Gastroesophageal sphincter (tissue), 3 donors: Measurements from ENCODE around the gene LRRC47.

Experiments
- EP300 ChIP-seq: sonication (generic); formaldehyde crosslinking; IDR thresholded peaks from one replicate; pipeline ENCODE4 v1.6.1; 2017; ENCODE audit warnings: antibody characterized with exemption, mild to moderate bottlenecking
- POLR2A ChIP-seq, 2 donors: fragments of 450-650 bp; IDR thresholded peaks; one replicate each; pipeline ENCODE4 v1.6.1; 2017; ENCODE audit warnings: antibody characterized with exemption in 2 of 2, mild to moderate bottlenecking in 2 of 2, moderate library complexity in 1 of 2
- POLR2AphosphoS5 ChIP-seq: sonication (generic); formaldehyde crosslinking; IDR thresholded peaks from one replicate; pipeline ENCODE4 v1.6.1; 2017; ENCODE audit warnings: antibody characterized with exemption
- TF ChIP-seq, protein P1 (sequence below), 4 experiments: fragments of 200-600 bp in 2 of 4; fragments of 450-650 bp in 2 of 4; sonication (generic) in 1 of 4; IDR thresholded peaks; one replicate each; pipeline ENCODE4 v1.5.1; 2017 to 2019; ENCODE audit warnings: antibody characterized with exemption in 4 of 4, mild to moderate bottlenecking in 2 of 4, moderate library complexity in 2 of 4

DNA sequence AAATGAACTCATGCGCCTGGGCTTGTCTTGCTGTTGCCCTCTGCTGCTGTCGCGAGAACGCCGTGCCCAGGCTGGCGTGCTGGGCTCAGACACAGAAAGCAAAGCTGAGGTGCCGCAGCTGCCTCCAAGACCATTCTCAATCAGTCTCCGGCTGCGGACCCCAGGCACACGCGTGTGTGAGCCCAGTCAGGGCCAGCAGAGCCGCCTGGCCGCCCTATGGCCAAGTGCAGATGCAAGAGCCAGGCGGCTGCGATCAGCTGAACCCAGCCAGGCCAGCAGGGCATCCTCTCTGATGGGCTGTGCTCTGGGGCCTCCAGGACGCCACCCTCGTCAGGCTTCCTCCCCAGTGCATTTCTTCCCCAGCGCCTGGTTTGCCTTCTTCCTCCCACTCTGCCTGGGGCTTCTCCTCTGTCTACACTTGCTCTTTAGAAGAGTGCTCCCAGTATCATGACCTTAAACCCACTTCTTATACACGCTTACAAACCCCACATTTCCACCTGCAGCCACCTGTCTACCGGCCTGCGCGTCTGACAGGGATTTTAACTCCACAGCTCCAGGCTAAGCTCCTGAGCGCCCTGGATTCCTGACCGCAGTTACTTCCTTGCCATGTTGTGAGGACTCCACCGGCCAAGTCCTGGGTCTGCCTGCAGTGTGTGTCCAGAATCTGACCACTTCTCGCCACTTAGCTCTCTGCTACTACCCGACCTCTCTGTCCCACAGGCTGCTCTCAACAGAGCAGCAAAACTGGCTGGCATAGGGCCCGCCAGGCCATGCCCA lies 21.7 kb upstream of the LRRC47 start:
- TF ChIP-seq, protein P1, sequence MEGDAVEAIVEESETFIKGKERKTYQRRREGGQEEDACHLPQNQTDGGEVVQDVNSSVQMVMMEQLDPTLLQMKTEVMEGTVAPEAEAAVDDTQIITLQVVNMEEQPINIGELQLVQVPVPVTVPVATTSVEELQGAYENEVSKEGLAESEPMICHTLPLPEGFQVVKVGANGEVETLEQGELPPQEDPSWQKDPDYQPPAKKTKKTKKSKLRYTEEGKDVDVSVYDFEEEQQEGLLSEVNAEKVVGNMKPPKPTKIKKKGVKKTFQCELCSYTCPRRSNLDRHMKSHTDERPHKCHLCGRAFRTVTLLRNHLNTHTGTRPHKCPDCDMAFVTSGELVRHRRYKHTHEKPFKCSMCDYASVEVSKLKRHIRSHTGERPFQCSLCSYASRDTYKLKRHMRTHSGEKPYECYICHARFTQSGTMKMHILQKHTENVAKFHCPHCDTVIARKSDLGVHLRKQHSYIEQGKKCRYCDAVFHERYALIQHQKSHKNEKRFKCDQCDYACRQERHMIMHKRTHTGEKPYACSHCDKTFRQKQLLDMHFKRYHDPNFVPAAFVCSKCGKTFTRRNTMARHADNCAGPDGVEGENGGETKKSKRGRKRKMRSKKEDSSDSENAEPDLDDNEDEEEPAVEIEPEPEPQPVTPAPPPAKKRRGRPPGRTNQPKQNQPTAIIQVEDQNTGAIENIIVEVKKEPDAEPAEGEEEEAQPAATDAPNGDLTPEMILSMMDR (IDR thresholded peaks at IDR 0.05) = no peak
- TF ChIP-seq POLR2A (IDR thresholded peaks at IDR 0.05) (no peak), POLR2AphosphoS5 (no peak), EP300 (no peak)
